ENCODE measurements around the gene OR9A4. TPM values are rescaled to one million over a fixed set of nuclear protein-coding genes. Genes with fewer than 3 reads are reported as not detected.

OR9A4 gene
- total RNA-seq, 4 donors from 2014 or later = 0.33 TPM; not detected in 3

DNA sequence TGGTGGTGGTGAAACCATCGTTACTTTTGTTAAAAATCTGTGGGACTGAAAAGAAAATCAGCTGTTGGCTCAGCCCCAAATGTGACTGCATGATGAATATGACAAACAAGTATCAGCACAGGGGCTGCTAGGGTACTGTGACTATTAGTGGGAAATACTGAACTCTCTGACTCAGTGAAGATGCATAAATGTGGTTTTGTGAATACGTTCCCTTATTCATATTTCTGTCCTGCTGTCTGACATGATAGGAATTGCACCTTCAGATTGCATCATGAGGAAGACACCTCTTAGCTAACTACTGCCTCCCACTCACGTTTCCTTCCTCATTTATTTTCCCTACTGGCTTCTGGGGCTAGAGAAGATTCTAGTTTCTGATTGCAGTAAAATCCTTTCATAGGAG lies 29.2 kb downstream of the OR9A4 start:
- intact Hi-C loops (cut with DNase I) = no loop called here
- peaks cover 0 to 13% (median 9%) of the 10 kb centered on the region in 4 donors for H3K9me3 ChIP-seq
- no peak for DNase-seq (ENCODE audit: extremely low spot score)
- no peak overlapping the region for H3K27ac ChIP-seq (replicated peaks in 1 of 4)
- no peaks in the 10 kb centered on the region for H3K36me3 ChIP-seq
- WGBS = 59% methylated on average over 3 of the region's 3 CpGs
- H3K27me3 ChIP-seq = no peaks in the 10 kb centered on the region
- no peaks in the 10 kb centered on the region for H3K4me1 ChIP-seq
- H3K4me3 ChIP-seq = no peak overlapping the region
- TF ChIP-seq POLR2AphosphoS5 (IDR thresholded peaks at IDR 0.05) (no peak), POLR2A (IDR thresholded peaks at IDR 0.05; ENCODE audit: low read depth) (no peak), EP300 (IDR thresholded peaks at IDR 0.05) (no peak)
- TF ChIP-seq, protein P1, sequence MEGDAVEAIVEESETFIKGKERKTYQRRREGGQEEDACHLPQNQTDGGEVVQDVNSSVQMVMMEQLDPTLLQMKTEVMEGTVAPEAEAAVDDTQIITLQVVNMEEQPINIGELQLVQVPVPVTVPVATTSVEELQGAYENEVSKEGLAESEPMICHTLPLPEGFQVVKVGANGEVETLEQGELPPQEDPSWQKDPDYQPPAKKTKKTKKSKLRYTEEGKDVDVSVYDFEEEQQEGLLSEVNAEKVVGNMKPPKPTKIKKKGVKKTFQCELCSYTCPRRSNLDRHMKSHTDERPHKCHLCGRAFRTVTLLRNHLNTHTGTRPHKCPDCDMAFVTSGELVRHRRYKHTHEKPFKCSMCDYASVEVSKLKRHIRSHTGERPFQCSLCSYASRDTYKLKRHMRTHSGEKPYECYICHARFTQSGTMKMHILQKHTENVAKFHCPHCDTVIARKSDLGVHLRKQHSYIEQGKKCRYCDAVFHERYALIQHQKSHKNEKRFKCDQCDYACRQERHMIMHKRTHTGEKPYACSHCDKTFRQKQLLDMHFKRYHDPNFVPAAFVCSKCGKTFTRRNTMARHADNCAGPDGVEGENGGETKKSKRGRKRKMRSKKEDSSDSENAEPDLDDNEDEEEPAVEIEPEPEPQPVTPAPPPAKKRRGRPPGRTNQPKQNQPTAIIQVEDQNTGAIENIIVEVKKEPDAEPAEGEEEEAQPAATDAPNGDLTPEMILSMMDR (IDR thresholded peaks at IDR 0.05) = no peak

DNA sequence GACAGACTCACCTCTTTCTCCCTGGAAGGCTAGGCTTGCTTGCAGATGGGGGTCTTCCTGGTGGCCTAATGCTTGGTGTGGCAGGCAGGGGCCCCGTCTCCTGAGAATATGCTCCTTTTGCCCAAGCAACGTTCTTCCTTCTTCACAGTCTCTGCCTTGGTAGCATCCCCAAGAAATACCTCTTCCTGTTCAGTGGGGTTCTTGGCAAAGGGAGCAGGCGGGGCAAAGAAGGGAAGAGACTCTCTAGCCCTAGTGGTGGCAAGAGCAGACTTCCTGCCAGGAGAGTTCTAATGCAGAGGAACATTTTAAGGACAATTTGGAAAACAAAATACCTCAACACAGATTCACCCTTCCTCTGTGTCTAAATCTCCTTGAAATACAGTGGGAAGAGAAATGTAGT lies 30.6 kb downstream of the OR9A4 start, which contains the start of gene CLEC5A:
CLEC5A (minus strand) TSS at position 179 of the 400 bp plus-strand sequence. CDS start 682 bp downstream, outside the sequence.
- intact Hi-C loops (cut with DNase I) = no loop called here
- Histone ChIP-seq H3K4me3 (no peak within 1 kb of the TSS), H3K36me3 (no peaks in the 10 kb centered on the region), H3K9me3 (peaks cover 0 to 4% (median 0%) of the 10 kb centered on the region in 4 donors), H3K4me1 (no peaks in the 10 kb centered on the region), H3K27ac (replicated peaks in 1 of 4) (no peak within 1 kb of the TSS), H3K27me3 (no peaks in the 10 kb centered on the region)
- no peak for TF ChIP-seq EP300 (IDR thresholded peaks at IDR 0.05)
- TF ChIP-seq POLR2AphosphoS5 (IDR thresholded peaks at IDR 0.05) = no peak
- no peak for TF ChIP-seq POLR2A (IDR thresholded peaks at IDR 0.05; ENCODE audit: low read depth)
- WGBS = 69% methylated on average over 3 of the region's 3 CpGs
- DNase-seq (ENCODE audit: extremely low spot score) = no peak

DNA sequence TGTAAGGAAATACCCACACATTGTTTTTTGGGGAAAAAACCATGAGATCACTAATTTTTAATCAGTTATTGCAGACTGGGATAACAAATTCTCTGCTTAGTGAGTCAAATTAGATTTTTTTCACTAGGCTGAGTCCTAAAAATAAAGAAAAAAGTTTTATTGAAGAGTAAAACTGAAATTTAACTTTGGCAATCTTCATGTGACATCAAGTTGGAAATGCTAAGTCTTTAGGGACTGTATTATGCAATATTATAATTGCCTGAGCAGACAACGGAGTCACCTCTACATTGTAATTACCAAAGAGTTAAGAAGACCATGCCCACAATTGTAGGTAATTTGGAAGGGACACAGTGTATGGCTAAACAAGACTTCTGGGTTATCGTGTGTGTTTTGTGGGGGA lies 32.8 kb downstream of the OR9A4 start:
- no peaks in the 10 kb centered on the region for H3K4me1 ChIP-seq
- no peaks in the 10 kb centered on the region for H3K9me3 ChIP-seq
- DNase-seq (ENCODE audit: extremely low spot score) = no peak
- no peak overlapping the region for H3K4me3 ChIP-seq
- H3K27me3 ChIP-seq = no peaks in the 10 kb centered on the region
- H3K27ac ChIP-seq (replicated peaks in 1 of 4) = no peak overlapping the region
- WGBS = 77% methylated on average over 2 of the region's 2 CpGs
- no peaks in the 10 kb centered on the region for H3K36me3 ChIP-seq
- intact Hi-C loops (cut with DNase I) = no loop called here
- TF ChIP-seq POLR2AphosphoS5 (IDR thresholded peaks at IDR 0.05) (no peak), POLR2A (IDR thresholded peaks at IDR 0.05; ENCODE audit: low read depth) (no peak), EP300 (IDR thresholded peaks at IDR 0.05) (no peak)
- TF ChIP-seq, protein P1 (IDR thresholded peaks at IDR 0.05) = no peak

DNA sequence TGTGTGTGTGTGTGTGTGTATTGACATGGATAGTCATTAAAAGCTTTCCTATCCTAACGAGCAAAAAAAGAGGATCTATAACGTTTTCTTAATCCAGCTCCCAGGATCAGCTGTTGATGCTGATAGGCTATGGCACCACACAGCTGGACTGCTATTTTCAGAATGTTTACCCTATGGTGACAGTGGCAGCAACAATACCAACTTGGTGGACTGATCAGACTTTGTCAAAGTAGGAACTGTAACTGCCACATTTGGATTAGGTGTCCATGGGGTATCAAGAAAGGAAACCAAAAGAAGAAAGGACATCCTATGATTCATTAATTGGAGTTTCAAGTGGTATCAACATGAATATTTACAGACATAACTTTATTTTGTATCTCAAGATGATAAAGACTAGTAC lies 33.3 kb downstream of the OR9A4 start:
- Histone ChIP-seq H3K27me3 (no peaks in the 10 kb centered on the region), H3K4me1 (no peaks in the 10 kb centered on the region), H3K36me3 (no peaks in the 10 kb centered on the region), H3K27ac (replicated peaks in 1 of 4) (no peak overlapping the region), H3K9me3 (no peaks in the 10 kb centered on the region), H3K4me3 (no peak overlapping the region)
- WGBS = 55% methylated on average over 2 of the region's 2 CpGs
- intact Hi-C loops (cut with DNase I) = no loop called here
- no peak for TF ChIP-seq POLR2AphosphoS5 (IDR thresholded peaks at IDR 0.05)
- TF ChIP-seq POLR2A (IDR thresholded peaks at IDR 0.05; ENCODE audit: low read depth) = no peak
- TF ChIP-seq EP300 (IDR thresholded peaks at IDR 0.05) = no peak
- TF ChIP-seq, protein P1 (IDR thresholded peaks at IDR 0.05) = no peak
- DNase-seq (ENCODE audit: extremely low spot score) = no peak

DNA sequence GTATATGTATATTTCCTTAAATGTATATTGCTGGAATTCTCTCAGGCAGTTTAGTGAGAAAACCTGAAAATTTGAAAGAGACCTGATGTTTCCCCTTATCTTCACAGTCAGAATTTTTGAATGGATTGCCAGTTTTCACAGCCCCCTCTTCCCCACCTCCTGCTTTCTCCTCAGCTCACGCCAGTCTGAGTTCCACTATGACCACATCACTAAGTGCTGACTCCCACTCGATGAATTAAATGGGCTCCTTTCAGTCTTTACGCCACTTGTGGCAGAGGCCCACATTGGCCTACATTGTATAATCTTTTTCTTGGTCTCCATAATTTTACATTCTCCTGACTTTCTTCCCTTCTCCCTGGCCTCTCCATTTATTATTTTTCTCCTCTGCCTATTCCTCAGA lies 33.7 kb downstream of the OR9A4 start:
- no peaks in the 10 kb centered on the region for H3K36me3 ChIP-seq
- H3K27me3 ChIP-seq = no peaks in the 10 kb centered on the region
- H3K9me3 ChIP-seq = no peaks in the 10 kb centered on the region
- TF ChIP-seq POLR2A (IDR thresholded peaks at IDR 0.05; ENCODE audit: low read depth) = no peak
- TF ChIP-seq, protein P1 (IDR thresholded peaks at IDR 0.05) = no peak
- TF ChIP-seq EP300 (IDR thresholded peaks at IDR 0.05) = no peak
- no peak for TF ChIP-seq POLR2AphosphoS5 (IDR thresholded peaks at IDR 0.05)
- intact Hi-C loops (cut with DNase I) = no loop called here
- no peaks in the 10 kb centered on the region for H3K4me1 ChIP-seq
- 86% methylated on average over 3 of the region's 3 CpGs for WGBS
- no peak for DNase-seq (ENCODE audit: extremely low spot score)
- no peak overlapping the region for H3K4me3 ChIP-seq
- no peak overlapping the region for H3K27ac ChIP-seq (replicated peaks in 1 of 4)
